Measurements from ENCODE around the gene HUWE1. TPM values are rescaled to one million over a fixed set of nuclear protein-coding genes. Genes with fewer than 3 reads are reported as not detected.

HUWE1 gene
- polyA plus RNA-seq, 1 donor (not counting 4 experiments of a cell fraction or from before 2014, with no cell fraction given) = 53.6 TPM

DNA sequence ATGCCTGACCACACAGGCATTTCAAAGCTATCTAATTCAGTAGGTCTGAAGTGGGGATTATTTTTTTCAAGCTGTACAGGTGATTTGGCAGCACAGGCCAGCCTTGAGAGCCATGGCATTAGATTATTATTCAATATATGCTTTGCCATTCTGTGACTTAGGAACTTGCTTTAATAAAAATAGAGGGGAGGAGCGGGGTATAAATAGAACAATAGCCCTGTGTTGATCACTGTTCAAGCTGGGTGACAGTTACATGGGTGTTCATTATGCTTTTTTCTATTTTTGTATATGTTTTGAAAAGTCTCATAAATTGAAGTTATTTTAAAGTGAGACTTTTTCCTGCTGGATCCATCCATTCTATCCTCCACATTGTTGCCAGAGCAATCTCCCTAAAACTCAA, 20.3 kb downstream of the HUWE1 start:
- Histone ChIP-seq H4K20me1 (ENCODE audit: control insufficient read depth, extremely low read depth, insufficient read depth, low read length) (no peaks in the 10 kb centered on the region), H3K9me1 (ENCODE audit: control insufficient read depth, extremely low read depth, insufficient read depth, low read length) (no peaks in the 10 kb centered on the region), H3K9me3 (ENCODE audit: control insufficient read depth, low read depth, low read length) (no peaks in the 10 kb centered on the region), H3K9ac (ENCODE audit: control insufficient read depth, extremely low read depth, insufficient read depth, low read length) (no peak overlapping the region), H2AFZ (ENCODE audit: control insufficient read depth, low read length) (no peak overlapping the region), H3K4me2 (ENCODE audit: control insufficient read depth, extremely low read depth, insufficient read depth, low read depth, low read length) (no peak overlapping the region), H3K27ac (ENCODE audit: control insufficient read depth, insufficient read depth, low read length) (no peak overlapping the region), H3K79me2 (ENCODE audit: control insufficient read depth, insufficient read depth, low read length) (peaks cover 74% of the 10 kb centered on the region), H3K36me3 (ENCODE audit: control insufficient read depth in 2 of 2, extremely low read depth in 1 of 2, insufficient read depth in 2 of 2, low read length in 2 of 2) (no peaks in the 10 kb centered on the region), H3K27me3 (ENCODE audit: control insufficient read depth, extremely low read depth, insufficient read depth, low read length) (no peaks in the 10 kb centered on the region), H3K4me3 (ENCODE audit: control insufficient read depth in 2 of 3, extremely low read depth in 1 of 3, insufficient read depth in 2 of 3, low read depth in 1 of 3, low read length in 3 of 3) (no peak overlapping the region), H3K4me1 (ENCODE audit: control insufficient read depth, extremely low read depth, insufficient read depth, low read length) (no peaks in the 10 kb centered on the region)
- dilution Hi-C loops (cut with MboI; ENCODE audit: extremely low pct_ligation_motif_present, low sequenced_read_pairs) = no loop called here
- DNase-seq (ENCODE audit: low read depth, low spot score) (no peak), FAIRE-seq (no peak)
- no peak for TF ChIP-seq CTCF (optimal IDR thresholded peaks at IDR 0.05 in 1 of 3, IDR thresholded peaks at IDR 0.05 in 1 of 3, conservative IDR thresholded peaks at IDR 0.05 in 1 of 3; ENCODE audit: extremely low read depth in 1 of 3, insufficient read depth in 2 of 3, low read length in 3 of 3)
- TF ChIP-seq EZH2 (IDR thresholded peaks at IDR 0.05; ENCODE audit: low read length) = no peak

- Histone ChIP-seq H3K4me3 (ENCODE audit: control insufficient read depth in 2 of 3, extremely low read depth in 1 of 3, insufficient read depth in 2 of 3, low read depth in 1 of 3, low read length in 3 of 3) (no peak overlapping the region), H3K27ac (ENCODE audit: control insufficient read depth, insufficient read depth, low read length) (no peak overlapping the region)
These were observed 26.5 kb downstream of the HUWE1 start for GRCh38 chrX:53660004-53660403.

More at GRCh38 chrX:53660004-53660403, 26.5 kb downstream of the HUWE1 start:
- H3K9me1 ChIP-seq (ENCODE audit: control insufficient read depth, extremely low read depth, insufficient read depth, low read length) = no peaks in the 10 kb centered on the region
- no peaks in the 10 kb centered on the region for H4K20me1 ChIP-seq (ENCODE audit: control insufficient read depth, extremely low read depth, insufficient read depth, low read length)
- dilution Hi-C loops (cut with MboI; ENCODE audit: extremely low pct_ligation_motif_present, low sequenced_read_pairs) = no loop called here
- TF ChIP-seq CTCF (optimal IDR thresholded peaks at IDR 0.05 in 1 of 3, IDR thresholded peaks at IDR 0.05 in 1 of 3, conservative IDR thresholded peaks at IDR 0.05 in 1 of 3; ENCODE audit: extremely low read depth in 1 of 3, insufficient read depth in 2 of 3, low read length in 3 of 3) = no peak
- TF ChIP-seq EZH2 (IDR thresholded peaks at IDR 0.05; ENCODE audit: low read length) = no peak
- H3K9ac ChIP-seq (ENCODE audit: control insufficient read depth, extremely low read depth, insufficient read depth, low read length) = no peak overlapping the region
- H3K79me2 ChIP-seq (ENCODE audit: control insufficient read depth, insufficient read depth, low read length) = peaks cover 79% of the 10 kb centered on the region
- FAIRE-seq (no peak), DNase-seq (ENCODE audit: low read depth, low spot score) (no peak)
- no peak overlapping the region for H2AFZ ChIP-seq (ENCODE audit: control insufficient read depth, low read length)
- H3K9me3 ChIP-seq (ENCODE audit: control insufficient read depth, low read depth, low read length) = no peaks in the 10 kb centered on the region
- H3K36me3 ChIP-seq (ENCODE audit: control insufficient read depth in 2 of 2, extremely low read depth in 1 of 2, insufficient read depth in 2 of 2, low read length in 2 of 2) = no peaks in the 10 kb centered on the region
- H3K27me3 ChIP-seq (ENCODE audit: control insufficient read depth, extremely low read depth, insufficient read depth, low read length) = no peaks in the 10 kb centered on the region
- H3K4me1 ChIP-seq (ENCODE audit: control insufficient read depth, extremely low read depth, insufficient read depth, low read length) = no peaks in the 10 kb centered on the region
- H3K4me2 ChIP-seq (ENCODE audit: control insufficient read depth, extremely low read depth, insufficient read depth, low read depth, low read length) = no peak overlapping the region
